Muscle layer of duodenum (tissue), 2 donors: ENCODE measurements around the gene CKAP5.

Experiments
- H3K27ac ChIP-seq: one replicate; pipeline ENCODE4 v1.7.0; 2013; ENCODE audit warnings: mild to moderate bottlenecking, low read length
- H3K27me3 ChIP-seq: one replicate; pipeline ENCODE4 v1.7.0; 2013; ENCODE audit warnings: low read depth, mild to moderate bottlenecking, control low read depth, low read length
- H3K36me3 ChIP-seq, 2 donors: one replicate each; pipeline ENCODE4 v1.7.0; 2013; ENCODE audit warnings: low read length in 2 of 2, control low read depth in 1 of 2, mild to moderate bottlenecking in 1 of 2; ENCODE audit not compliant: insufficient read depth in 2 of 2, control insufficient read depth in 1 of 2
- H3K4me1 ChIP-seq, 2 donors: one replicate each; pipeline ENCODE4 v1.7.0; 2013; ENCODE audit warnings: low read length in 2 of 2, mild to moderate bottlenecking in 2 of 2, control low read depth in 1 of 2, moderate library complexity in 1 of 2; ENCODE audit not compliant: insufficient read depth in 2 of 2, control insufficient read depth in 1 of 2
- H3K4me3 ChIP-seq, 2 donors: one replicate each; pipeline ENCODE4 v1.7.0; 2013; ENCODE audit warnings: low read length in 2 of 2, low read depth in 1 of 2, mild to moderate bottlenecking in 1 of 2
- H3K9me3 ChIP-seq, 2 donors: one replicate each; pipeline ENCODE4 v1.7.0; 2013; ENCODE audit warnings: low read length in 2 of 2, control low read depth in 1 of 2, mild to moderate bottlenecking in 1 of 2; ENCODE audit not compliant: control insufficient read depth in 1 of 2
- donor health status: healthy.

CKAP5 gene

GRCh38 chr11:46762248-46762647 is 83.8 kb downstream of the CKAP5 start:
- Histone ChIP-seq H3K9me3 (no peaks in the 10 kb centered on the region), H3K4me3 (no peak overlapping the region), H3K27ac (no peak overlapping the region), H3K4me1 (no peaks in the 10 kb centered on the region), H3K36me3 (peaks cover 48 to 81% of the 10 kb centered on the region in 2 donors), H3K27me3 (no peaks in the 10 kb centered on the region)

GRCh38 chr11:46761807-46762206 is 84.3 kb downstream of the CKAP5 start:
- Histone ChIP-seq H3K4me1 (no peaks in the 10 kb centered on the region), H3K4me3 (no peak overlapping the region), H3K27me3 (no peaks in the 10 kb centered on the region), H3K36me3 (peaks cover 48 to 83% of the 10 kb centered on the region in 2 donors), H3K27ac (no peak overlapping the region), H3K9me3 (no peaks in the 10 kb centered on the region)

- no peak overlapping the region for H3K4me3 ChIP-seq
- H3K27ac ChIP-seq = no peak overlapping the region
Observed at GRCh38 chr11:46760429-46761128, 85.5 kb downstream of the CKAP5 start.

GRCh38 chr11:46759196-46759595 is 86.9 kb downstream of the CKAP5 start:
- H3K27ac ChIP-seq = no peak overlapping the region
- H3K4me3 ChIP-seq = no peak overlapping the region
- H3K36me3 ChIP-seq = peaks cover 56 to 81% of the 10 kb centered on the region in 2 donors
- no peaks in the 10 kb centered on the region for H3K9me3 ChIP-seq
- no peaks in the 10 kb centered on the region for H3K27me3 ChIP-seq
- no peaks in the 10 kb centered on the region for H3K4me1 ChIP-seq

More at GRCh38 chr11:46760429-46761128, 85.5 kb downstream of the CKAP5 start:
- Histone ChIP-seq H3K4me1 (no peaks in the 10 kb centered on the region), H3K9me3 (no peaks in the 10 kb centered on the region), H3K27me3 (no peaks in the 10 kb centered on the region), H3K36me3 (peaks cover 48 to 83% of the 10 kb centered on the region in 2 donors)

DNA sequence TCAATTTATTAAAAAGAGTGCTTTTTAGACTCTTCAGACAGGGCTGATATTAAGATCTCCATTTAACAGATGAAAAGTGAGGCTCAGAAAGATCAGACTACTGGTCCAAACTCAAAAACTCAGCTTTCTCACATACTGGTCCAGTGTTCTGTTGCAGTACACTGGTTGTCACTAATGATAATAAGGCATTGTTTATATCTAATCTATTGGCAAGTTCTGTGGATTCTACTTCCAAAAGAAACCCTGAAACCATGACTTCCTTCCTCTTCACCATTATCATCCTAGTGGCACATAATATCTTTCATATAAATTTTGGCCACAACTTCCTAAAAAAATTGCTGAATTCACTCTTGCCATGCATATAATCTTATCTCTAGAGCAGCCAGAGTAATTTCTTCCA is 90.1 kb downstream of the CKAP5 start:
- no peak overlapping the region for H3K27ac ChIP-seq
- H3K4me1 ChIP-seq = no peaks in the 10 kb centered on the region
- H3K27me3 ChIP-seq = no peaks in the 10 kb centered on the region
- H3K4me3 ChIP-seq = no peak overlapping the region
- H3K36me3 ChIP-seq = peaks cover 54 to 76% of the 10 kb centered on the region in 2 donors
- H3K9me3 ChIP-seq = no peaks in the 10 kb centered on the region

DNA sequence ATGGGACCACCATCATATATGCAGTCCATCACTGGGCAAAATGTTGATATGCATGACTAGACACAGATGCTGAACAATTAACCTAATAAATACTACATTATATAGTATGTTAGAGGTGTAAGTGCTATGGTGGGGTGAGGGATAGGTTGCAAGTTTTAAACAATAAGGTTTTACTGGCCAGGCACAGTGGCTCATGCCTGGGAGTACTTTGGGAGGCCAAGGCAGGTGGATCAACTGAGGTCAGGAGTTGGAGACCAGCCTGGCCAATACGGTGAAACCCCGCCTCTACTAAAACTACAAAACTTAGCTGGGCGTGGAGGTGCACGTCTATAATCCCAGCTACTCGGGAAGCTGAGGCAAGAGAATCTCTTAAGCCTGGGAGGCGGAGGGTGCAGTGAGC is 98.9 kb downstream of the CKAP5 start:
- peaks cover 59 to 85% of the 10 kb centered on the region in 2 donors for H3K36me3 ChIP-seq
- H3K4me1 ChIP-seq = peaks cover 0 to 17% of the 10 kb centered on the region in 2 donors
- no peaks in the 10 kb centered on the region for H3K9me3 ChIP-seq
- H3K4me3 ChIP-seq = no peak overlapping the region
- H3K27ac ChIP-seq = no peak overlapping the region
- no peaks in the 10 kb centered on the region for H3K27me3 ChIP-seq

GRCh38 chr11:46745995-46746394 is 100.1 kb downstream of the CKAP5 start:
- Histone ChIP-seq H3K4me3 (no peak overlapping the region), H3K4me1 (peaks cover 0 to 17% of the 10 kb centered on the region in 2 donors), H3K27ac (no peak overlapping the region), H3K27me3 (no peaks in the 10 kb centered on the region), H3K36me3 (peaks cover 57 to 87% of the 10 kb centered on the region in 2 donors), H3K9me3 (no peaks in the 10 kb centered on the region)

DNA sequence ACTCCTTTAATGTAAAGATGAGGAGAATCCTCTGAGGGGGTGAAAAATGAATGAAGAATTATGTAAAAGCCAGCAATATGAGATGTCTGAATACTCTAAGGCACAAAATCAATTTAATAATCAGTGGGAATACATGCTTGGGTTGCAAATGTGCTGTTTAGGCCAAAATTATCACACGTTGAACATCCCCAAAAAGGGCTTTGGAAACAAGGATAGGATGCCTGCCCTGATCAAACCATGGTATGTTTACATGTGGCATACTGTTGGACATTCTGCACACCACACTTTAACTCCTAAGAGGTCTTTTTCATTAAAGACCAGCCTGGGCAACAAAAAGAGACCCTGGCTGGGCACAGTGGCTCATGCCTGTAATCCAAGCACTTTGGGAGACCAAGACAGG is 100.8 kb downstream of the CKAP5 start:
- H3K27ac ChIP-seq = no peak overlapping the region
- peaks cover 51 to 81% of the 10 kb centered on the region in 2 donors for H3K36me3 ChIP-seq
- no peak overlapping the region for H3K4me3 ChIP-seq

DNA sequence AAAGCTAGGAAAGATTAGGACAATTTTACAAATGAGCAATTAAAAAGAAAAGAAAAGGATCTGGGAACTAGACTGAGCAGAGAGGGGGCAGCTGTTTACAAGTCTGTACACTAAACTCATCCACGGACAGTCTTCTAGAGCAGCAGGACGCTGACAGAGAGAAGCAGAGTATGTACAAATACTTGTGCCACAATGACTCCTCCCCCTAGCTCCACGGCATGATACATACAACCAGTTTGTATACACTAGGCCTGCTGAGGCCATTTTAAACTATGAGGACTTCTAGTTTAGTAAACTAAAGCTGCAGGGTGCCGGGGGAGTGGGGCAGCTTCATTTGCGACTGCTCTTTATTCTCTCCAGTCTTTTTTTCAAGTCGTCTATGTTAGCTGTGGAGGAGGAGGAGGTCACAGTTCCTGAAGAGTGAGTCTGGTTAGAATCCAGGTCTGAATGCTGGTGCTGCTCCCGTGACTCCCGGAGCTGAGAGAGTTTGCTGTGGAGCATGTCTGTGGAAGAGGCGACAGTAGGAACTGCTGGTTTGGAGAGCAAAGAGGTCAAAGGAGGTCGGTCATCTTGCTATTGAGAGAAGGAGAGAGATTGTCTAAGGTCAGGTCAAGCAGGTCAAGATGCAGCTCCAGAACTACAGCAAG is 102.3 kb downstream of the CKAP5 start:
- Histone ChIP-seq H3K4me3 (no peak overlapping the region), H3K27me3 (no peaks in the 10 kb centered on the region), H3K9me3 (no peaks in the 10 kb centered on the region), H3K27ac (no peak overlapping the region), H3K36me3 (peaks cover 41 to 69% of the 10 kb centered on the region in 2 donors), H3K4me1 (peaks cover 0 to 17% of the 10 kb centered on the region in 2 donors)

More for the DNA sequence above, 100.8 kb downstream of the CKAP5 start:
- H3K27me3 ChIP-seq = no peaks in the 10 kb centered on the region
- H3K4me1 ChIP-seq = peaks cover 0 to 17% of the 10 kb centered on the region in 2 donors
- no peaks in the 10 kb centered on the region for H3K9me3 ChIP-seq

GRCh38 chr11:46743043-46743442 is 103.0 kb downstream of the CKAP5 start:
- Histone ChIP-seq H3K4me3 (no peak overlapping the region), H3K27ac (no peak overlapping the region), H3K9me3 (no peaks in the 10 kb centered on the region), H3K27me3 (no peaks in the 10 kb centered on the region), H3K4me1 (peaks cover 0 to 17% of the 10 kb centered on the region in 2 donors), H3K36me3 (peaks cover 37 to 63% of the 10 kb centered on the region in 2 donors)

DNA sequence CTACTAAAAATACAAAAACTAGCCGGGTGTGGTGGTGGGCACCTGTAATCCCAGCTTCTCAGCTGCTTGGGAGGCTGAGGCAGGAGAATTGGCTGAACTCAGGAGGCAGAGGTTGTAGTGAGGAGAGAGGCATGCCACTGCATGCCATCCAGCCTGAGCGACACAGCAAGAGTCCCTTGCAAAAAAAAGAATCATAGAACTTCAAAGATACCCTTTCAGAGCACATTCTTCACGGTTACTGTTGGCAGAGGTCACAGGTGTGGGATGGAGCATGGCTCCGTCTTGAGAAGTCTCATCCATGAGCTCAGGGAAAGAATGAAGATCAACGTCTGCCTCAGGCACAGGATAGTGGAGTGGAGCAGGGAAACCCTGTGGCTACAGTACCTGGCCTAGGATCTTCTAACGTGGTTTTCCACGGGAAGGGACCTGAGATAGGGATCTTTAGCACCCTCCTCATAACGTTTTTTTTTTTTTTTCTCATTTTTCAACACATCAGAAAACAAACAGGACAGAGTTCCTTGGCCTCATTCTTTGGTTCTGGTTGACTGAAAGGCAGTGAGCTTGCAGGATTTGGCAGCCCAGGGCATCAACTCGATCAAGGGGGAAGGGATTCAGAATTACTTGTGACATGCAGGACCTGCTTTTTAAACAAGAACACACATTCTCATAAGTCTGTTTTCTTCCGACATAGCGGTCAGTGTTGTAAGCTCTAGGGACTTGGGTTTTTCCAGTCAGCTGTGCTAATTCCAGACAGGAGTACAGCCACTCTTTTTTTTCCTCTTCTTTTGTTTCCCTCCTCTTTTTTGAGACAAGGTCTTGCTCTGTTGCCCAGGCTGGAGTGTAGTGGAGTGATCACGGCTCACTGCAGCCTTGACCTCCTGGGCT is 104.2 kb downstream of the CKAP5 start:
- Histone ChIP-seq H3K9me3 (no peaks in the 10 kb centered on the region), H3K4me1 (peaks cover 0 to 17% of the 10 kb centered on the region in 2 donors), H3K36me3 (peaks cover 36 to 51% of the 10 kb centered on the region in 2 donors), H3K4me3 (no peak overlapping the region), H3K27ac (no peak overlapping the region), H3K27me3 (no peaks in the 10 kb centered on the region)
